LNCAP (cell line): ENCODE measurements around the gene SKI.

Experiments used
- CTCF ChIP-seq: fragments of 450-650 bp; IDR thresholded peaks from 2 replicates; pipeline ENCODE4 v1.5.1; 2017; ENCODE audit warnings: mild to moderate bottlenecking

SKI gene

GRCh38 chr1:2189459-2190425 is 38.4 kb upstream of the SKI start:
- TF ChIP-seq CTCF, result no peak

- TF ChIP-seq CTCF, result no peak
Observed at GRCh38 chr1:2190491-2190976, 37.6 kb upstream of the SKI start.

GRCh38 chr1:2192031-2192995 is 35.8 kb upstream of the SKI start:
- TF ChIP-seq CTCF, result no peak

- no peak for TF ChIP-seq CTCF
Observed at GRCh38 chr1:2193514-2194281, 34.4 kb upstream of the SKI start.

GRCh38 chr1:2194319-2194897 is 33.7 kb upstream of the SKI start, which contains the start of gene FAAP20:
TSS of gene FAAP20 (minus strand) at chr1:2194772. CDS start at chr1:2194749, 23 bp downstream.
- TF ChIP-seq CTCF, result no peak

GRCh38 chr1:2194898-2195673 is 33.0 kb upstream of the SKI start:
- peak; percentile 96 for TF ChIP-seq CTCF
